Measurements from ENCODE around the gene BOC.
"Not testable (repeated sequence)": the region's sequence is repeated elsewhere in the genome, so short reads cannot be mapped to it uniquely, and the experiment has no call there.

The BOC gene, protein sequence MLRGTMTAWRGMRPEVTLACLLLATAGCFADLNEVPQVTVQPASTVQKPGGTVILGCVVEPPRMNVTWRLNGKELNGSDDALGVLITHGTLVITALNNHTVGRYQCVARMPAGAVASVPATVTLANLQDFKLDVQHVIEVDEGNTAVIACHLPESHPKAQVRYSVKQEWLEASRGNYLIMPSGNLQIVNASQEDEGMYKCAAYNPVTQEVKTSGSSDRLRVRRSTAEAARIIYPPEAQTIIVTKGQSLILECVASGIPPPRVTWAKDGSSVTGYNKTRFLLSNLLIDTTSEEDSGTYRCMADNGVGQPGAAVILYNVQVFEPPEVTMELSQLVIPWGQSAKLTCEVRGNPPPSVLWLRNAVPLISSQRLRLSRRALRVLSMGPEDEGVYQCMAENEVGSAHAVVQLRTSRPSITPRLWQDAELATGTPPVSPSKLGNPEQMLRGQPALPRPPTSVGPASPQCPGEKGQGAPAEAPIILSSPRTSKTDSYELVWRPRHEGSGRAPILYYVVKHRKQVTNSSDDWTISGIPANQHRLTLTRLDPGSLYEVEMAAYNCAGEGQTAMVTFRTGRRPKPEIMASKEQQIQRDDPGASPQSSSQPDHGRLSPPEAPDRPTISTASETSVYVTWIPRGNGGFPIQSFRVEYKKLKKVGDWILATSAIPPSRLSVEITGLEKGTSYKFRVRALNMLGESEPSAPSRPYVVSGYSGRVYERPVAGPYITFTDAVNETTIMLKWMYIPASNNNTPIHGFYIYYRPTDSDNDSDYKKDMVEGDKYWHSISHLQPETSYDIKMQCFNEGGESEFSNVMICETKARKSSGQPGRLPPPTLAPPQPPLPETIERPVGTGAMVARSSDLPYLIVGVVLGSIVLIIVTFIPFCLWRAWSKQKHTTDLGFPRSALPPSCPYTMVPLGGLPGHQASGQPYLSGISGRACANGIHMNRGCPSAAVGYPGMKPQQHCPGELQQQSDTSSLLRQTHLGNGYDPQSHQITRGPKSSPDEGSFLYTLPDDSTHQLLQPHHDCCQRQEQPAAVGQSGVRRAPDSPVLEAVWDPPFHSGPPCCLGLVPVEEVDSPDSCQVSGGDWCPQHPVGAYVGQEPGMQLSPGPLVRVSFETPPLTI

DNA sequence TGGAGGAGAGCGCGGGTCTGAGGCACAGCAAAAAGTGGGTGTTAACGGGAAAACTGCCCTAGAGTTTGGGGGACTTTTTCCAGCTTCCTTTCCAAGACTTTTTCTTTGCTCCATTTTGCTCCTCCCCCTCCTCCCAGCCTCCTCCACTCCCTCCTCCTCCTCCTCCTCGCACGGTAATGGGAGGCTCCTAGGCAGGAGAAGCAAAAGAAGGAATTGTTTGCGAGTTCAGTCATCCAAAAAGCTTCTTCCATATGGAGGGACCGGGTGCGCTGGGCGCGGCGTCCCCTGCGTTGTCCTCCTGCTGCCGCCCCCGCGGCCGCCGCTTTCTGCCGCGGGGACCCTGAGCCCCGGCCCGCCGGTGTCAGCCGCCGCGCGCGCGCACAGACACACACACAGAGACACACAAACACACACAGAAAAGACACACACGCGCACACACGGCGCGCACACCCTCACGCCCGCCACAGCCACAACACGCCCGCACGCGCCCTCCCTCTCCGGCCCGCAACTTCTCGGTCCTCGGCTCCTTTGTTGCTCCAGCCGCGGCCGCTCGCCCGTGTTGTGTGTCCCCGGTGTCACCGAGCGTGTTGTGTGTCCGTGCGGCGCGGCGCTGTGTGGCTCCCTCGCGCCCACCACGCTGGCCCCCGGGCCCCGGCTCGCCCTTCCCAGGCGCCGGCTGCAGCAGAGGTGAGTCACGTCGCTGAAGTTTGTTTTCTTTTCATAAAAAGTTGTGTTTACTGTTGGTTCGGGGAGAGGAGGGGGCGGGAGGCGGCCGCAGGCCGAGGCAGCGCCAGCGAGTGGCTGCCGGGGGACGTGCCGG, at the start of gene BOC:
TSS of gene BOC (plus strand) at position 228 of the 820 bp plus-strand sequence. CDS start 38,246 bp downstream, outside the sequence.
- no peak for DNase-seq

DNA sequence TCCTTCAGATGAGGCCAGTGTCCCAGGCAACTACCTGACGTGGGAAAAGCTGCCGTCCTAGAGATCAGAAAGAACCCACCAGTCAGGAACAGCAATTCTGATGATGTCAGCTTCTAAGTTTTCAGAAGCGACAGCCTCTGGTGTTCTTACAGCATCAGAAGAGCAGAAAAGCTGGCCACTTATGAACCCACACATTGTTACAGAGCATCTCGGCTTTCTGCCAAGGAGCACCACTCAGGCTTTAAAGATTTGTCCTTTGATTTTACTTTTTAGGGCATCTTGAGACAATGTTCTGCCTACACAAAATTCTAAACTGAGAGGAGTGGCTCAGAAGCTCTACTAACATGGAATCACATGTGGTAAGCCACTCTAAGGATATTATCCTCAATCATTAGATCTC, 49.7 kb upstream of the BOC start:
- DNase-seq: no peak

DNA sequence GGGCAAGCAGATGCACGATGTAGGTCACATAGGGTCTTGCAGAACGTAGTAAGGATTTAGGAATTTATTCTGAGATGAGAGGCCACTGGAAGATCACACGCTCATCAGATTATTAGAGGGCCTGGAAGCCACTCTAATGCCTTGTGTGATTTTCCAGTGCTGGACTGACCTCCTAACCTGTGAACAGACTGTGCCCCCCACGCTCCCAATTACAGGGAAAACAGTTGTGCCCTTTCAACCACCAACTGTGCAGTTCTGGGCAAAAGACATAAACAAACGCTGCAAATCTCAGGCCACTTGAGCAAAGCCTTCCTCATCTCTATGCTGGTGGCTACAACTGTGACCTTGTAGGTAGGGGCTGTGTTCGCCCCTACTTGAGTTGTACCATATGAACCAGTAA, 48.2 kb upstream of the BOC start:
- no peak for DNase-seq

DNA sequence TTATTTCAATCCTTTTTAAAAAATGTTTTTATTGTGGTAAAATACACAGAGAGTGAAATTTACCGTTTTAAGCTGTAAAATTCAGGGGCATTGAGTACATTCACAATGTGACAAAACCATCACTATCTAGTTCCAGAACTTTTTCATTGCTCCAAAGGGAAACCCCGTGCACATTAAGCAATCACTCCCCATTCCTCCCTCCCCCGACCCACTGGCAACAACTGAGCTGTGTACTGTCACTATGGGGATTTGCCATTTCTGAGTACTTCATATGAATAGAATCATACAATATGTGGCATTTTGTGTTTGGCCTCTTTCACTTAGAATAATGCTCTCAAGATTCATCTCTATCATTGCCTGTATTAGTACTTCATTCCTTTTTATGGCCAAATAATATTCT, 45.5 kb upstream of the BOC start:
- DNase-seq: no peak

DNA sequence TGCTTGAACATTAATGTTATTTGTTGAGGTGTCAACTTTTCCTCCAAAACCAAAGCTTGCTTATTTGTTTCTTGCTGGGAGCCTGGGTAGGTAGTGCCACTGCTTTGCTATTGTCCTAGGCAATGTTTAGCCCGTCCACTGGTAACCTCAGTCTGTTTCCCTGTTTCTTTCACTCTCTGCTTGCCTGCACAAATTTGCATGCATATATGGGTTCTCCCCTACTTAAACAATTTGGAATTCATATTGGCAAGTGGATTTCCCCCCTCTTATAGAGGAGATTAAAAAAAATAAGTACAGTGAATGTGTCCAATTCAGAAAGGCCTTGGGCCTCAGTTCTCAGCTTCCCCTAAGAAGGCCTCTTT, 45.0 kb upstream of the BOC start:
- DNase-seq: no peak

DNA sequence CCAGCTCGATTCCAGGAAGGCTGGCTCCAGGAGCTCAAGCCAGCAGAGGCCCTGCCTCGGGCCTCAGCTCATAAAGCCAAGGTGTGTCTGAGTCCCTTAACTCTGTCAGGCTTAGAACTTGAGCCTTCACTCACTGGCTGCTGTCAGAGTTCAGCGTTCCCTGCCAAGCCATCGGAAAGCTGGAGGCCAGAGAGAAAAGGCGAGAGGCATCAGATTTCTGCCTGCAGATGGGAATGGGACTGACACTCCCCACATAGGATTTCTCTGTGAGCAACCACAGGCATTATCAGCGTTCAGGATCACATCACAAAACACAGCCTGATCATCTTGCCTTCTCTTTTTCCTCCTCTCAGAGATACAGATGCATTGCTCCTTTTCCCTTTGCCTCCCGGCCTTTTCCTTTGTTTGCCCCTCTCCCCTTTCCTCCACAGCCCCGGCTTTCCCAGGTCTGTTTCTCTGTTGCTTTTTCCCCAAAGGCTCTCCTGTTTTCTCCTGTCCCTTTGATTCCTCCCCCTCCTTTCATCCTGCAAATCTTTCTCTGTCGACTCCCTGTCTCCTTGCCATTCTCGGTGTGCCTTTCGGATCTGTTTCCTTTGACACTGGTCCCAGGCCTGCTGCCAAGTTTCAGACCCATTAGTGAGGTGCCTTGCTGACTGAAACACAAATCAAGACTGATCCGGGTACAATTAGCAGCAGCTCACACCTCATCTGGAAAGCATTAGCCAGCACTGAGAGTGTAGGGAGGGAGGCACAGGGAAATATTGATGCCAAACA, 44.5 kb upstream of the BOC start:
- DNase-seq: no peak

DNA sequence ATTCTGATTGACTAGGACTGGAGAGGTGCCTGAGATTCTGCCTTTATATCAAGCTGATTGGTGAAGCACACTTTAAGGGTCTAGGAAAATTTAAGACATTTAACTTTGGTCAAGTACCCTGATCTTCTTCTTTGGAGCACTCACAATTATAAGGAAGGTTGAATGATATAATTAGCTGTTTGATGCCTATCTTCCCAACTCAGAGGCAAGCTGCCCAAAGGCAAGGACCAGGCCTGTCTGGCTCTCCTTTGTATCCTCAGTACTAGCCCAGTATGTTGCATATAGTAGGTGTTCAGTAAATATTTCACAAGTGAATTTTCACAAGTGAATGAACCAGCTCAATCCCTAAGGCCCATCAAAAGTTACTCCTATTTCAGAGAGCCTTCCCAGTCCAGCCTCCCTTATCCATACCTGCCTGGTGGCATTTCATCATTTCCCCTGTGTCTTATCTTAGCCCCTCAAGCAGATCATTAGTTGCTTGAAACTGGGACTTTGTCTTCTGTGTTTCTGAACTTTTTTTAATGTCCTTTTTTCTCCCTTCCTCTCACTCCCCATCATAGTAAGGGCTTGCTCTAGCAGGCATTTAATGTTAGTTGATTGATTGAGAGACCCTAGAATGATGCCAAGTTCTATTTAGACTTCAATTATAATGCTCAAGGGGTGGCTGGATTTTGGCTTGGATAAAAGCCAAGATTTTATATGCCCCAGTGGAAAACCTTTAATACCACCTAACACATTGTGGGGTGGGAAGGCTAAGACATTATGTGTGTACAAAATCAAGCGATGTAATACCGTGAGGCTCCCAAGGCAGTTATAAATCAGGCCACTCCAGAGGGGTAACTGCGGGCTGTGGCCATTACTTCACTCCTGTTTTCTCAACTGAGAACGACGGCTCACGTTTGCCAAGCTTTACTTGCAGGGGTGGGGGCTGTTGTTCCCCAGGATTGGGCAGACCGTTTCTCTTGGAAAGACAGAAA, 43.2 kb upstream of the BOC start:
- DNase-seq: no peak

DNA sequence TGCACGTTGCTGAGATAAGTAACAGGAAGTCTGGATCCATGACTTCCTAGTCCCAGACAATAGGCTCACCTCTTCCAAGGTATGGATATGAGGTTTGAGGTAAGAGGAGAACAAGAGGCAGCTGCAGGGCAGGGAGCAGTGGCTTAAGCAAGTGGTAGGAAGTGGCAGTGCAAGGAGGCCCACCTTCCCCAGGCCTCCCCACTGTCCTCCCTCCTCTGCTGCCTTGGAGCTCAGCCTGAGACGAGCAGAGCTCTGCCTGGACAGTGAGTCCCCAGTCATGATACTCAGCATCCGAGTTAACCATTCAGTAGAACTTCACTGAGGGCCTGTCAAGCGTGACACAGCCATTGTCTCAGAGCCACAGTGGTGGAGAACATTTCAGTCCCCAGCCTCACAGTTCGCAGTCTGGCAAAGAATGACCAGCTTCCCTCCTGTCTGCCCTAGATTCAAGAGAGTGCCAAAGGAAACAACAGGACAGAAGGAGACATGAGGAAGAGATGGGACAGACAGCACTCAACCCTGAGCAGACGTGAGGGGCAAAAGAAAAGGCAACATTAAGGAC, 41.4 kb upstream of the BOC start:
- DNase-seq: no peak

DNA sequence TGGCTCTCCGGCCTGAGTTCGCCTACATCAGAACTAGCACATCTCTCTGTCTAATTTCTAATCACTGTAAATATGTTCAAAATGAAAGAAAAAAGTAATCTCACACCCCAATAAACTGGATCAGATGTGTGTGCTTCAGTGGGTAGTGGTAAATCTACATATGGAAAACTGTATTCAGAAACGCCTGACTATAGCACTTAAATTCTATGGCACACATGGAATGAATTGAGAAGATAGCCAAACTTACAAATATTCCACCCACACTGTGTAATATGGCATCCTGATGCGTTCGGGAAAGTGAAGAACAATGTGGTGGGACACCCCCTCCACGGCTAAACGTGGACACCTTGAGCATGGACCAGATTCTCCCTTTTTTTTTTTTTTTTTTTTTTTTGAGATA, 40.6 kb upstream of the BOC start:
- no peak for DNase-seq

DNA sequence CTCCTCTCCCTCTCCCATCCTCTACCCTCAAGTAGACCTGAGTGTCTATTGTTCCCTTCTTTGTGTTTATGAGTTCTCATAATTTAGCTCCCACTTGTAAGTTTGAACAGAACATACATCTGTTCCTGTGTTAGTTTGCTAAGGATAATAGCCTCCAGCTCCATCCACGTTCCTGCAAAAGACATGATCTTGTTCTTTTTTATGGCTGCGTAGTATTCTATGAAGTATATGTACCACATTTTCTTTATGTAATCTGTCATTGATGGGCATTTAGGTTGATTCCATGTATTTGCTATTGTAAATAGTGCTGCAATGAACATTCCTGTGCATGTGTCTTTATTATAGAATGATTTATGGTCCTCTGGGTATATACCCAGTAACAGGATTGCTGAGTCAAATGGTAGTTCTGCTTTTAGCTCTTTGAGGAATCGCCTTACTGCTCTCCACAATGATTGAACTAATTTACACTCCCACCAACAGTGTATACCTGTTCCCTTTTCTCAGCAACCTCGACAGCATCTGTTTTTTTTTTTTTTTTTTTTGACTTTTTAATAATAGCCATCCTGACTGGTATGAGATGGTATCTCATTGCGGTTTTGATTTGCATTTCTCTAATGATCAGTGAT, 39.6 kb upstream of the BOC start:
- DNase-seq: not testable (repeated sequence)

DNA sequence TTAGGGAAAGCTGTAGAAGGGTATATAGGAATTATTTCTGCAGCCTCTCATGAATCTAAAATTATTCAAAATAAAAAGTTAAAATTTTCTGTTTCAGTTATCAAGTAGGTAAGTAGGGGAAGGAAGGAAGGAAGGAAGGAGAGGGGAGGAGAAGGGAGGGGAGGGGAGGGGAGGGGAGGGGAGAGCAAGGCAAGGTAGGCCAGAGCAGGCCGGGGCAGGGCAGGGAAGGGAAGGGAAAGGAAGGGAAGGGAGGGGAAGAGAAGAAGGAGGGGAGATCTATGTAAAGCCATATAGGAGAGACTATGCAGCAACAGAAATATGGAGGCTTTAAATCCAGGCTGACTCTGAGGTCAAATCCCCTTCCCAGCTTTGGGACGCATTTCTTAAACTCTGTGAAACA, 38.3 kb upstream of the BOC start:
- no peak for DNase-seq

DNA sequence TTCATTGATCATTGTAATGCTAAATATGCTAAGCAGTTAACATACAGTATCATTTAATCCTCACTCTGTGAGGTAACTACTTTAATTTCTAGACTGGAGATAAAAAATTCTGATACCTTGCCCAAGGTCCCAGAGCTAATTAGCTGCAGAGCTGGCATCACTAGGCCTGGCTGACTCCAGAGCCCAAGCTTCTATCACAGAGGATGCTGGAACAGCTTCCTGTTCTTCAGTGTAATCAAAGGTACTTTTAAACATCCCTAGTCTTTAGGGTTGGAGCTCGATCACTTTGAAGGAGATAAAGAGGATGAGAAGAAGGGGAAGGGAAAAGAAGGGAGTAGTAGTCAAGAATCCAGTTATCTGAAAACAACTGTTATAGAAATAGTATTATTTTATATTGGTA, 37.1 kb upstream of the BOC start:
- DNase-seq: no peak

DNA sequence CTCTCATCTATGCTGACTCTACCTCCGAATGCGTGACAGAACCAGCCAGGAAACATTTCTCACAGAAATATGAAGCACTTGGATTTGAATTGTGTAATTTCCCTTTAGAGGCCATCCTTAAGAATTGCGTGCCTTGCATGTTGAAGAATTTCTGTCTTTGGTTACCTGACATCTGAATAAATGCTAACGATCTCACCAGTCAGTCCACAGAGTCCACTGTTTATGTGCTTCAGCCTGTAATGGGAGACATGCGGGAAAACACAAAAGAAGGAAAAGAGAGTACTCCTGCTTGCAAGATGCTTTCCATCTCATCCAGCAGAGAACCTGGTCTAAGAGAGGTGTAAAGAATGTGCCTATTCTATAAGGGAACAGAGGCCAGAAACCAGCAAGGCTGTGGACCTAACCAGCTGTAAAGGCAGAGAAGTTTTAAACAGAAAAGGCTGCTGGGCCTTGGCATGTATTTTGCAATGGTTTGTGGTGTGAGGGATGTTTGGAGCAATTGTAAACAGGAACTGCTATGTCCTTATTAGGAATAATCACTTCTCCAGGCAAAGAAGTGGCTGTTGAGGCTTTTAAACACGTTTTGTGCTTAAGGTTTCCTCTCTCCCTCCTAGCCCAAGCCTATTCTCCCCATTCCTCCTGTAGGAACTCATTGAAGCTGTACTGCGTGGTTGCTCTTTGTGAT, 36.4 kb upstream of the BOC start:
- DNase-seq: no peak

DNA sequence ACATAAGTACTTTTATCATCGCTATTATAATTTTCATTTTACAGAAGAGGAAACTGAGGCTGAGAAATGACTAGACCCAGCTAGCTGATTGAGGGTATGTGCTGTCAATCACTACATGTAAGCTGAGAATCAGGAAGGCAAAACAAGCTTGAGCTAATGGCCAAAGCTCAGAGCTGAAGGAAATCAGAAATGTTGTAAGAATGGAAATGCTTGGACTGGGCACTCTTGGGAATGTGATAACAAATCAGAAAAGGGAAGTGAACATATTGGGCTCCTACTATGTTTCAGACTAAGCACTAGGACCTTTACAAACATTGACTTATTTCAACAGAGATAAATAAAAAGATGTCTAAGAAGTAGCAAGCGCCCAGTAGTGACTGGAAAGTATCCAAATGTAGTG, 33.8 kb upstream of the BOC start:
- DNase-seq: no peak

DNA sequence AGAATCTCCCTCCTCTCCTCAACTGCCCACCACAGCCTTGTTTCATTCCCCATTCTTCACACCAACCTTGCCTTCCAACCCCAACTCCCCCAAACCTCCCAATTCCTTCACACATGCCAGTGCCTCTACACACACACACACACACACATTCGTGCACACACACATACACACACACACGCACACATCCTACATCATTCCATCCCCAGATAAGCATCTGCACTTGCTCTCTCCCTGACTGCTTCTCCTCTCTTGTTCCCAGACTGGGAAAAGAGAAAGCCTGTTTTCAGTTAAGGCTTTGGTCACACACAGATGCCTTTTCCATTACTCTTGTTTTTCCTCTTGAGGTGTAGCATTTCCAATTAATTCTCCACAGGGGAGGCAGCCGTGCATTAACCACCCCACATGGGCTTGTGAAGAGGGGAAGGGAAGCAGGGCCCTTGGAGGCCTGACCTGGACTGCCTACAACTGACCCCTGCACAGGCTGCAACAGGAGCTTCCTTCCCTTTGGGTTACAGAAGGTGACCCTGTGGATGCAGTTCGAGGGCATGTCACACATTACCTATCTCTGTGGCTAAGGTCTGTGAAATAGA, 32.0 kb upstream of the BOC start:
- DNase-seq: no peak

DNA sequence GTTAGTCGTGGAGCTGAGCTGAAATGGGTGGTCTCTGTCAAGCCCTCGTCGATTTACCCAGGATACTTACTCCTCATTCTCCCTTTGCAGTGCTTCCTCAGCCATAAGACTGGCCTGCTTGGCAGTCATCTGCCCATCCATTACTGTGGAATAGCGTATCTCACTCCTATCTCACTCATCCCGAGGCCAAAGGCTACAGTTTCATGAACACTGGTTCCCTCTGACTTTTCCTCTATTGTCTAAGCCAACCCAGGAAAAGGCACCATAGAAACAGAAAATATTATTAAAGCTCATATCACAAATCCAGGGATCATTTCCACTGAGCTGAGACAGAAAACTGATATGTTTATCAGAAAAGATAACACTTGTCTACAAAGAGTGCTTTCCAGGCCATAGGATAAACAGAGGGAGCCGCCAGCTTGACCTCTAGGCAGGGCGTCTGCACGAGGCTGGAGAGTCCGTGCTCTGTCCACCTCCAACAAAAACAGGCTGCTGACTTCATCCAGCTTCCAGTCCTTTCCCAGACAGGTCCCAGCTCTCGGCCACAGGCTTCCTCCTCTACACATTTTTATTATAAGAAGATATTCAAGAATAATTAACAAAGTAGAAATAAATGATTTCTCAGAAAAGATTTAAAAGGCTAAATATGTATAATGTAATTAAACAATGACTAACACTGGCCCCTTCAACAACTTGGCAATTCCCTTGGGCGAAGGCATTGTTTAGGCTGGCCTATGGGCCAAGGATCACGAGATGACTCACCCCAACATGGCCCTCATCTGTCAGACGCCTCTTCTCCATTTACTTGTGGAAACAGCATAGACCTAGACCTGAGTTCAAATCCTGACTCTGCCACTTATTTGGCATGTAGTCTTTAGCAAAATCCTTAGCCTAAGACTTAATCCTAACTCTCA, 27.4 kb upstream of the BOC start:
- no peak for DNase-seq

DNA sequence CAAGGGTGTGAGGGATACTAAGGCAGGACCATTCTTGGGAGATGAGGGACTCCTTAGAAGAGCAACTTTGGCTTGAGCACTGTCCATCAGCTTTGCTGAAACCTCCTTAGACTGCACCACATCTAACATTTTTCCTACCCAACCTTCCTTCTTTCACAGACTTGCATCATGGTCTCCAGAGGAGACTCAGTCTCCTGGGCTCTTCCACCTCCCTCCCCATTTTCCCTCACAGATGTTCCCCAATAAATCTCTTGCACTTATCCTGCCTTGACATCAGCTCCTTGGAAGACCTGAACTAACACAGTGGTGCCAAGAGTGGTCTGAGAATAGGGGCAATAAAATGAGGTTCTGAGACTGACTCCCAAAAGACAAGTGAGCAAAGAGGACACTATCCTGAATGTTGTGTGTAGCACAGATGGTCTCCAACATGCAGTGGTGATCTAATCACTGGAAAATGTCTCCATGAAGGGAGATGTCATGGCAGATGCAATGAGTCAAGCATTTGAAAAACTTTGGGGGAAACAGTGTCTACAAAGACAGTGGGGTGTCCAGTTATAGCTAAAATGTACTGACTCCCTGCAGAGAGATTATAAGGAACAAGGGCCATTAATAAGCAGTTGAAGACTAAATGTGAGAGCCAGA, 26.0 kb upstream of the BOC start:
- DNase-seq: no peak
